ENCODE measurements around the gene FBXO11. TPM values are rescaled to one million over a fixed set of nuclear protein-coding genes. Genes with fewer than 3 reads are reported as not detected.

The FBXO11 gene
- polyA plus RNA-seq, 1 of the 3 experiments (the other 2 are of a cell fraction) = 26.6 TPM

DNA sequence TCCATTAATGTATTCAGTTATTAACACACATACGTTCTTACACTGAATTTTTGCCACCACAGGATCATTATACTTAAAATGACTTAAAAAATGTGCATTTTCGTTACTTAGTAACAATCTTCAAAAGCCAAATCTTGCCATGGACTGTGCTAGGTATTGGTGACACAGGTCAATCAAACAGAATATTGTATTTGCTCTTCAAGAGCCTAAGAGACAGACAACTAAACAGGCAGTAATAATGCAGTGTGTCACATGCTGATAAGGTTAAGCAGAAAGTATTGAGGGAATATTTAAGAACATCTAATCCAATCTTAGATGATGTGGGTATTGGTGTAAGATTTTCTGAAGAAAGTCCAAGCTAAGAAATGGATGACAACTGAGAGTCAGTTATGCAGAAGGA, 56.9 kb downstream of the FBXO11 start:
- H3K9ac ChIP-seq = no peak overlapping the region
- CTCF ChIA-PET = interaction anchor here (1.0 to 7.2 kb wide), 4 partner anchors 9 to 742 kb away, joined by 3 to 41 read pairs (median 8); no protein-coding TSS in a partner anchor
- no peaks in the 10 kb centered on the region for H3K9me3 ChIP-seq
- H3K27ac ChIP-seq (ENCODE audit: low read depth in 2 of 2, low read length in 1 of 2) = no peak overlapping the region
- peaks cover 90% of the 10 kb centered on the region for H4K20me1 ChIP-seq (ENCODE audit: insufficient read depth)
- POLR2A ChIA-PET = no interaction called here
- peaks cover 2 to 15% of the 10 kb centered on the region in 2 experiments; a peak in 2 of 4 replicates for H3K4me1 ChIP-seq (ENCODE audit: control insufficient read depth in 1 of 2, insufficient read depth in 2 of 2, low read depth in 1 of 2, low read length in 1 of 2)
- peaks cover under 1% of the 10 kb centered on the region for H3F3A ChIP-seq (replicated peaks; ENCODE audit: insufficient read depth)
- peaks cover 0 to 4% of the 10 kb centered on the region in 2 experiments for H3K36me3 ChIP-seq (replicated peaks in 1 of 2; ENCODE audit: control insufficient read depth in 1 of 2, insufficient read depth in 2 of 2, low read length in 1 of 2)
- TF ChIP-seq REST (IDR thresholded peaks at IDR 0.05; ENCODE audit: low read depth, low read length) (no peak), MXI1 (IDR thresholded peaks at IDR 0.05; ENCODE audit: low read depth, low read length) (no peak), MEF2A (IDR thresholded peaks at IDR 0.05; ENCODE audit: borderline replicate concordance, low read depth) (no peak), RCOR1 (IDR thresholded peaks at IDR 0.05; ENCODE audit: low read length) (no peak), GATA2 (CRISPR knock-in tag; IDR thresholded peaks at IDR 0.05) (no peak), ZBTB33 (IDR thresholded peaks at IDR 0.05; ENCODE audit: borderline replicate concordance, low read depth) (no peak), TAF1 (IDR thresholded peaks at IDR 0.05; ENCODE audit: borderline replicate concordance, low read depth, low read length) (no peak)
- TF ChIP-seq, protein P1, sequence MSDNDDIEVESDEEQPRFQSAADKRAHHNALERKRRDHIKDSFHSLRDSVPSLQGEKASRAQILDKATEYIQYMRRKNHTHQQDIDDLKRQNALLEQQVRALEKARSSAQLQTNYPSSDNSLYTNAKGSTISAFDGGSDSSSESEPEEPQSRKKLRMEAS (IDR thresholded peaks at IDR 0.05; ENCODE audit: low read depth) = no peak
- TF ChIP-seq, protein P2, sequence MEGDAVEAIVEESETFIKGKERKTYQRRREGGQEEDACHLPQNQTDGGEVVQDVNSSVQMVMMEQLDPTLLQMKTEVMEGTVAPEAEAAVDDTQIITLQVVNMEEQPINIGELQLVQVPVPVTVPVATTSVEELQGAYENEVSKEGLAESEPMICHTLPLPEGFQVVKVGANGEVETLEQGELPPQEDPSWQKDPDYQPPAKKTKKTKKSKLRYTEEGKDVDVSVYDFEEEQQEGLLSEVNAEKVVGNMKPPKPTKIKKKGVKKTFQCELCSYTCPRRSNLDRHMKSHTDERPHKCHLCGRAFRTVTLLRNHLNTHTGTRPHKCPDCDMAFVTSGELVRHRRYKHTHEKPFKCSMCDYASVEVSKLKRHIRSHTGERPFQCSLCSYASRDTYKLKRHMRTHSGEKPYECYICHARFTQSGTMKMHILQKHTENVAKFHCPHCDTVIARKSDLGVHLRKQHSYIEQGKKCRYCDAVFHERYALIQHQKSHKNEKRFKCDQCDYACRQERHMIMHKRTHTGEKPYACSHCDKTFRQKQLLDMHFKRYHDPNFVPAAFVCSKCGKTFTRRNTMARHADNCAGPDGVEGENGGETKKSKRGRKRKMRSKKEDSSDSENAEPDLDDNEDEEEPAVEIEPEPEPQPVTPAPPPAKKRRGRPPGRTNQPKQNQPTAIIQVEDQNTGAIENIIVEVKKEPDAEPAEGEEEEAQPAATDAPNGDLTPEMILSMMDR (IDR thresholded peaks at IDR 0.05) = no peak
- no peak overlapping the region for H3K4me2 ChIP-seq
- DNase-seq = no peak
- no peaks in the 10 kb centered on the region for H3K9me2 ChIP-seq
- peaks cover 99% of the 10 kb centered on the region for H3K79me2 ChIP-seq (ENCODE audit: insufficient read depth)
- no peak overlapping the region for H2AFZ ChIP-seq (ENCODE audit: low read depth)
- no peaks in the 10 kb centered on the region for H3K27me3 ChIP-seq (ENCODE audit: insufficient read depth)
- H3K4me3 ChIP-seq (ENCODE audit: low read depth in 2 of 2, low read length in 1 of 2) = no peak overlapping the region
- 93% methylated on average over 2 of the region's 2 CpGs for WGBS (ENCODE audit: low lambda C conversion rate)

Data from SK-N-SH (cell line).